SK-N-SH treated with all-trans-retinoic acid at 6 μM for 48 hours (cell line): ENCODE data around the gene VASN.

Experiments
- ATAC-seq: fragments of 200-7000 bp; cut with Tn5 transposase; 3 replicates; pipeline ENCODE4 v1.9.1; 2020; ENCODE audit warnings: mild to moderate bottlenecking, moderate library complexity
- BACH2 ChIP-seq: fragments of 250-450 bp; sonication (Bioruptor Pico); IDR thresholded peaks from 2 replicates; pipeline ENCODE4 v1.9.0; 2021; ENCODE audit warnings: mild to moderate bottlenecking, borderline replicate concordance
- CSDC2 ChIP-seq: fragments of 250-450 bp; sonication (Bioruptor Pico); IDR thresholded peaks from 2 replicates; pipeline ENCODE4 v1.5.0; 2020; ENCODE audit warnings: mild to moderate bottlenecking, moderate library complexity
- CSRNP3 ChIP-seq: fragments of 250-450 bp; sonication (Bioruptor Pico); IDR thresholded peaks from 2 replicates; pipeline ENCODE4 v1.5.1; 2021; ENCODE audit warnings: mild to moderate bottlenecking, moderate library complexity
- ESRRG ChIP-seq: fragments of 250-450 bp; sonication (Bioruptor Pico); IDR thresholded peaks from 2 replicates; pipeline ENCODE4 v1.6.1; 2021; ENCODE audit warnings: mild to moderate bottlenecking
- GLIS3 ChIP-seq: fragments of 250-450 bp; sonication (Bioruptor Pico); IDR thresholded peaks from 2 replicates; pipeline ENCODE4 v1.5.0; 2020; ENCODE audit warnings: mild to moderate bottlenecking, moderate library complexity
- ISL1 ChIP-seq: fragments of 250-450 bp; sonication (Bioruptor Pico); IDR thresholded peaks from 2 replicates; pipeline ENCODE4 v2.1.2; 2022; ENCODE audit warnings: mild to moderate bottlenecking, moderate library complexity
- OSR1 ChIP-seq: fragments of 250-450 bp; sonication (Bioruptor Pico); IDR thresholded peaks from 2 replicates; pipeline ENCODE4 v1.8.0; 2022; ENCODE audit warnings: moderate library complexity, mild to moderate bottlenecking, inconsistent platforms
- PPARA ChIP-seq: fragments of 250-450 bp; sonication (Bioruptor Pico); IDR thresholded peaks from 2 replicates; pipeline ENCODE4 v1.5.0; 2020; ENCODE audit warnings: mild to moderate bottlenecking, borderline replicate concordance
- RARB ChIP-seq: fragments of 250-450 bp; sonication (Bioruptor Pico); IDR thresholded peaks from 2 replicates; pipeline ENCODE4 v1.8.0; 2021; ENCODE audit warnings: mild to moderate bottlenecking, moderate library complexity
- SNAI2 ChIP-seq: fragments of 250-450 bp; sonication (Bioruptor Pico); IDR thresholded peaks from 2 replicates; pipeline ENCODE4 v1.5.0; 2020; ENCODE audit warnings: mild to moderate bottlenecking, moderate library complexity
- TCF4 ChIP-seq: fragments of 250-450 bp; sonication (Bioruptor Pico); IDR thresholded peaks from 2 replicates; pipeline ENCODE4 v1.8.0; 2021; ENCODE audit warnings: mild to moderate bottlenecking, moderate library complexity, borderline replicate concordance
- TOX ChIP-seq: fragments of 250-450 bp; sonication (Bioruptor Pico); IDR thresholded peaks from 2 replicates; pipeline ENCODE4 v1.8.0; 2021; ENCODE audit warnings: mild to moderate bottlenecking, moderate library complexity, borderline replicate concordance
- ZC3H10 ChIP-seq: fragments of 250-450 bp; sonication (Bioruptor Pico); IDR thresholded peaks from 2 replicates; pipeline ENCODE4 v1.5.1; 2021; ENCODE audit warnings: mild to moderate bottlenecking, moderate library complexity
- ZFP3 ChIP-seq: fragments of 250-450 bp; sonication (Bioruptor Pico); IDR thresholded peaks from 2 replicates; pipeline ENCODE4 v1.5.0; 2020; ENCODE audit warnings: mild to moderate bottlenecking, moderate library complexity
- ZFP30 ChIP-seq: fragments of 450-650 bp; formaldehyde crosslinking; IDR thresholded peaks from 2 replicates; pipeline ENCODE4 v1.5.0; 2022; ENCODE audit warnings: mild to moderate bottlenecking, moderate library complexity
- ZNF565 ChIP-seq: fragments of 450-650 bp; formaldehyde crosslinking; conservative IDR thresholded peaks from 2 replicates; pipeline ENCODE4 v1.5.0; 2020; ENCODE audit warnings: low read depth, mild to moderate bottlenecking, moderate library complexity
- ZNF70 ChIP-seq: fragments of 450-650 bp; formaldehyde crosslinking; IDR thresholded peaks from 2 replicates; pipeline ENCODE4 v1.5.0; 2020; ENCODE audit warnings: mild to moderate bottlenecking, moderate library complexity
- ZNF8 ChIP-seq: fragments of 450-650 bp; formaldehyde crosslinking; IDR thresholded peaks from 2 replicates; pipeline ENCODE4 v1.5.0; 2020; ENCODE audit warnings: mild to moderate bottlenecking, moderate library complexity
- TF ChIP-seq, protein P1 (sequence below): fragments of 250-450 bp; sonication (Bioruptor Pico); IDR thresholded peaks from 2 replicates; pipeline ENCODE4 v1.8.0; 2020; ENCODE audit warnings: mild to moderate bottlenecking, moderate library complexity, borderline replicate concordance
- TF ChIP-seq, protein P2 (sequence below): fragments of 250-450 bp; sonication (Bioruptor Pico); IDR thresholded peaks from 2 replicates; pipeline ENCODE4 v1.5.1; 2020; ENCODE audit warnings: low read depth, mild to moderate bottlenecking, moderate library complexity
- TF ChIP-seq, protein P3 (sequence below): fragments of 250-450 bp; sonication (Bioruptor Pico); IDR thresholded peaks from 2 replicates; pipeline ENCODE4 v1.5.0; 2020; ENCODE audit warnings: mild to moderate bottlenecking, moderate library complexity

VASN gene

GRCh38 chr16:4324492-4325252 is 47.0 kb upstream of the VASN start:
- no peak for ATAC-seq
- TF ChIP-seq CSRNP3 (no peak), ZFP30 (no peak), ZNF565 (CRISPR knock-in tag) (no peak), ZFP3 (no peak), OSR1 (CRISPR knock-in tag) (no peak), BACH2 (CRISPR knock-in tag) (no peak), TCF4 (no peak), ZNF8 (no peak), RARB (no peak), ZC3H10 (no peak), ZNF70 (no peak), CSDC2 (CRISPR knock-in tag) (no peak), TOX (CRISPR knock-in tag) (no peak), PPARA (CRISPR knock-in tag) (no peak), SNAI2 (CRISPR knock-in tag) (no peak), ISL1 (CRISPR knock-in tag) (no peak)
- TF ChIP-seq, protein P1, sequence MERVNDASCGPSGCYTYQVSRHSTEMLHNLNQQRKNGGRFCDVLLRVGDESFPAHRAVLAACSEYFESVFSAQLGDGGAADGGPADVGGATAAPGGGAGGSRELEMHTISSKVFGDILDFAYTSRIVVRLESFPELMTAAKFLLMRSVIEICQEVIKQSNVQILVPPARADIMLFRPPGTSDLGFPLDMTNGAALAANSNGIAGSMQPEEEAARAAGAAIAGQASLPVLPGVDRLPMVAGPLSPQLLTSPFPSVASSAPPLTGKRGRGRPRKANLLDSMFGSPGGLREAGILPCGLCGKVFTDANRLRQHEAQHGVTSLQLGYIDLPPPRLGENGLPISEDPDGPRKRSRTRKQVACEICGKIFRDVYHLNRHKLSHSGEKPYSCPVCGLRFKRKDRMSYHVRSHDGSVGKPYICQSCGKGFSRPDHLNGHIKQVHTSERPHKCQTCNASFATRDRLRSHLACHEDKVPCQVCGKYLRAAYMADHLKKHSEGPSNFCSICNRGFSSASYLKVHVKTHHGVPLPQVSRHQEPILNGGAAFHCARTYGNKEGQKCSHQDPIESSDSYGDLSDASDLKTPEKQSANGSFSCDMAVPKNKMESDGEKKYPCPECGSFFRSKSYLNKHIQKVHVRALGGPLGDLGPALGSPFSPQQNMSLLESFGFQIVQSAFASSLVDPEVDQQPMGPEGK (CRISPR knock-in tag), result no peak
- TF ChIP-seq, protein P2, sequence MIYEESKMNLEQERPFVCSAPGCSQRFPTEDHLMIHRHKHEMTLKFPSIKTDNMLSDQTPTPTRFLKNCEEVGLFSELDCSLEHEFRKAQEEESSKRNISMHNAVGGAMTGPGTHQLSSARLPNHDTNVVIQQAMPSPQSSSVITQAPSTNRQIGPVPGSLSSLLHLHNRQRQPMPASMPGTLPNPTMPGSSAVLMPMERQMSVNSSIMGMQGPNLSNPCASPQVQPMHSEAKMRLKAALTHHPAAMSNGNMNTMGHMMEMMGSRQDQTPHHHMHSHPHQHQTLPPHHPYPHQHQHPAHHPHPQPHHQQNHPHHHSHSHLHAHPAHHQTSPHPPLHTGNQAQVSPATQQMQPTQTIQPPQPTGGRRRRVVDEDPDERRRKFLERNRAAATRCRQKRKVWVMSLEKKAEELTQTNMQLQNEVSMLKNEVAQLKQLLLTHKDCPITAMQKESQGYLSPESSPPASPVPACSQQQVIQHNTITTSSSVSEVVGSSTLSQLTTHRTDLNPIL (CRISPR knock-in tag), result no peak
- TF ChIP-seq, protein P3, sequence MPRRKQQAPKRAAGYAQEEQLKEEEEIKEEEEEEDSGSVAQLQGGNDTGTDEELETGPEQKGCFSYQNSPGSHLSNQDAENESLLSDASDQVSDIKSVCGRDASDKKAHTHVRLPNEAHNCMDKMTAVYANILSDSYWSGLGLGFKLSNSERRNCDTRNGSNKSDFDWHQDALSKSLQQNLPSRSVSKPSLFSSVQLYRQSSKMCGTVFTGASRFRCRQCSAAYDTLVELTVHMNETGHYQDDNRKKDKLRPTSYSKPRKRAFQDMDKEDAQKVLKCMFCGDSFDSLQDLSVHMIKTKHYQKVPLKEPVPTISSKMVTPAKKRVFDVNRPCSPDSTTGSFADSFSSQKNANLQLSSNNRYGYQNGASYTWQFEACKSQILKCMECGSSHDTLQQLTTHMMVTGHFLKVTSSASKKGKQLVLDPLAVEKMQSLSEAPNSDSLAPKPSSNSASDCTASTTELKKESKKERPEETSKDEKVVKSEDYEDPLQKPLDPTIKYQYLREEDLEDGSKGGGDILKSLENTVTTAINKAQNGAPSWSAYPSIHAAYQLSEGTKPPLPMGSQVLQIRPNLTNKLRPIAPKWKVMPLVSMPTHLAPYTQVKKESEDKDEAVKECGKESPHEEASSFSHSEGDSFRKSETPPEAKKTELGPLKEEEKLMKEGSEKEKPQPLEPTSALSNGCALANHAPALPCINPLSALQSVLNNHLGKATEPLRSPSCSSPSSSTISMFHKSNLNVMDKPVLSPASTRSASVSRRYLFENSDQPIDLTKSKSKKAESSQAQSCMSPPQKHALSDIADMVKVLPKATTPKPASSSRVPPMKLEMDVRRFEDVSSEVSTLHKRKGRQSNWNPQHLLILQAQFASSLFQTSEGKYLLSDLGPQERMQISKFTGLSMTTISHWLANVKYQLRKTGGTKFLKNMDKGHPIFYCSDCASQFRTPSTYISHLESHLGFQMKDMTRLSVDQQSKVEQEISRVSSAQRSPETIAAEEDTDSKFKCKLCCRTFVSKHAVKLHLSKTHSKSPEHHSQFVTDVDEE (CRISPR knock-in tag), result no peak
- TF ChIP-seq, all 23 proteins: peak for 0

- TF ChIP-seq ZFP30, result no peak
- TF ChIP-seq TCF4, result no peak
- TF ChIP-seq ISL1 (CRISPR knock-in tag), result no peak
- no peak for TF ChIP-seq SNAI2 (CRISPR knock-in tag)
- TF ChIP-seq, protein P1 (CRISPR knock-in tag), result no peak
- TF ChIP-seq ESRRG, result no peak
- TF ChIP-seq, protein P3 (CRISPR knock-in tag), result no peak
- TF ChIP-seq ZNF565 (CRISPR knock-in tag), result no peak
- TF ChIP-seq, protein P2 (CRISPR knock-in tag), result no peak
- TF ChIP-seq GLIS3 (CRISPR knock-in tag), result no peak
- TF ChIP-seq ZFP3, result no peak
- ATAC-seq, result no peak
These were observed 46.3 kb upstream of the VASN start for GRCh38 chr16:4325253-4325758.
